ENCODE data around the gene GARNL3.
A peak's percentile ranks its signal among the peaks of the same experiment; 100 is the strongest.

Gene GARNL3

DNA sequence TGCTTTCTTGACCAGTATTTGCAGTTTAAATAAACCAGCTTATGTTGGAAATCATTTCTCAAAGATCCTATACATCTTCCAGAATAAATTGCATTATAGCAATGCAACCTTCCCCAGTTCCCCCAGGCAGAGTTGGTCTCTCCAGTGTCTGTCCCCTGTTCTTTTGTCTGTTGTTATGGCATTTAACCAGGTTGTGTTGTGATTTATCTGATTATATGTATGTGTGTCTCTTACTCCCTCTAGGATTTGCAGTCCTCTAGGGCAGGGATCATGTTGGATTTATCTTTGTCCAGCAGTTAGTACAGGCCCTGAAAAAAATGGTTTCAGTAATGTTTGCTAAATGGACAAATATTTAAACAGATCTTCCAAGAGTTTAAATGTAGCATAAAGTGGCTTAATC is 17.3 kb downstream of the GARNL3 start:
- no peak overlapping the region for H3K4me3 ChIP-seq (replicated peaks; ENCODE audit: low read depth, low read length)
- DNase-seq (ENCODE audit: extremely low read depth, low read depth) = no peak
- TF ChIP-seq, protein P1, sequence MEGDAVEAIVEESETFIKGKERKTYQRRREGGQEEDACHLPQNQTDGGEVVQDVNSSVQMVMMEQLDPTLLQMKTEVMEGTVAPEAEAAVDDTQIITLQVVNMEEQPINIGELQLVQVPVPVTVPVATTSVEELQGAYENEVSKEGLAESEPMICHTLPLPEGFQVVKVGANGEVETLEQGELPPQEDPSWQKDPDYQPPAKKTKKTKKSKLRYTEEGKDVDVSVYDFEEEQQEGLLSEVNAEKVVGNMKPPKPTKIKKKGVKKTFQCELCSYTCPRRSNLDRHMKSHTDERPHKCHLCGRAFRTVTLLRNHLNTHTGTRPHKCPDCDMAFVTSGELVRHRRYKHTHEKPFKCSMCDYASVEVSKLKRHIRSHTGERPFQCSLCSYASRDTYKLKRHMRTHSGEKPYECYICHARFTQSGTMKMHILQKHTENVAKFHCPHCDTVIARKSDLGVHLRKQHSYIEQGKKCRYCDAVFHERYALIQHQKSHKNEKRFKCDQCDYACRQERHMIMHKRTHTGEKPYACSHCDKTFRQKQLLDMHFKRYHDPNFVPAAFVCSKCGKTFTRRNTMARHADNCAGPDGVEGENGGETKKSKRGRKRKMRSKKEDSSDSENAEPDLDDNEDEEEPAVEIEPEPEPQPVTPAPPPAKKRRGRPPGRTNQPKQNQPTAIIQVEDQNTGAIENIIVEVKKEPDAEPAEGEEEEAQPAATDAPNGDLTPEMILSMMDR (IDR thresholded peaks at IDR 0.05; ENCODE audit: low read depth, low read length, missing control alignments) = no peak

DNA sequence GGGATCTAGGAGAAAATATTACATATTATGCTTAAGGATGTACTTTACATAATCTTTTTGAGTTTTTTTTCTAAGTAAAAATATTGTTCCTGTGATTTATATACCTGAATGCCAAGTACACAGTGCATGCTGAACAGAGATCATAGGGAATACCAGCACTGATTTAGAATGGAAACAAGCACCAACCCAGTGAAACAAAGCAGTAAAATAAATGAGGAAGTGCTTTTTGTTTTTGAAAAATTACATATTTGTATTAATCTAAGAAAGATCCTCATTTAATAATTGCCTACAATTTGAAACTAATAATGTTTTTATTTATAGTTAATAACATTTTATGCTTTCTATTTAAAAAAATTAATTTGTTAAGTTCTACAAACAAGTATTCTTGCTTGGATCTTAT is 18.0 kb downstream of the GARNL3 start:
- no peak for DNase-seq (ENCODE audit: extremely low read depth, low read depth)
- TF ChIP-seq, protein P1 (IDR thresholded peaks at IDR 0.05; ENCODE audit: low read depth, low read length, missing control alignments) = no peak
- no peak overlapping the region for H3K4me3 ChIP-seq (replicated peaks; ENCODE audit: low read depth, low read length)

- TF ChIP-seq, protein P1 (IDR thresholded peaks at IDR 0.05; ENCODE audit: low read depth, low read length, missing control alignments) = no peak
- no peak for DNase-seq (ENCODE audit: extremely low read depth, low read depth)
- no peak overlapping the region for H3K4me3 ChIP-seq (replicated peaks; ENCODE audit: low read depth, low read length)
Measured at GRCh38 chr9:127283135-127283534, 18.6 kb downstream of the GARNL3 start.

DNA sequence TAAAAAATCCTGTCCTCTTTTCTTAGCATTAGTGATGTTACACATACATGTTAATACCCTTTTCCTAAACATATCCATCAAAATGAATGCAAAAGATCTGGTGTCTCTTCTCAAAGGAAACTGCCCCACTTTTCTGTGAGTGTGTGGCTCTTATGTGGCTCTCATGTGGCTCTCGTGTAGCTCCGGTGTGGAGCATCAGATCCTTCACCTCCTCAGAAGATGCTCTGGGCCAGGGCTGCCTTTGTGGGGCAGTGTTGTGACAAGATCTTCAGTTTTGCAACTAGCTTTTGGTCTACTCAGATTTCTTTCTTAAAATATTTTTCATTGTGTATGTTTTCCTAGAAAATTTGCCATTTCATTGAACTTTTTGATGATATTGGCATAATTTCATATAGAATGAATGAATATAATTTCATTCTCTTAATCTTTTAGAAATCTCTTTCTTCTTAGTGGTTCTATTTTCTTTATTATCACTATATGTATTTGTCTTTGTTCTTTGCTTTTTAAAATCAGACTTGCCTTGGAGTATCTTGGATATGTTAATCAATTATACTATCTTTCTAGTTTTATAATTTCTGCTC is 19.4 kb downstream of the GARNL3 start:
- DNase-seq (ENCODE audit: extremely low read depth, low read depth) = no peak
- no peak overlapping the region for H3K4me3 ChIP-seq (replicated peaks; ENCODE audit: low read depth, low read length)
- TF ChIP-seq, protein P1 (IDR thresholded peaks at IDR 0.05; ENCODE audit: low read depth, low read length, missing control alignments) = no peak

GRCh38 chr9:127285965-127286364 is 21.4 kb downstream of the GARNL3 start:
- H3K4me3 ChIP-seq (replicated peaks; ENCODE audit: low read depth, low read length) = no peak overlapping the region
- DNase-seq (ENCODE audit: extremely low read depth, low read depth) = no peak
- TF ChIP-seq, protein P1 (IDR thresholded peaks at IDR 0.05; ENCODE audit: low read depth, low read length, missing control alignments) = no peak

GRCh38 chr9:127290561-127291065 is 26.0 kb downstream of the GARNL3 start:
- no peak overlapping the region for H3K4me3 ChIP-seq (replicated peaks; ENCODE audit: low read depth, low read length)
- TF ChIP-seq, protein P1 (IDR thresholded peaks at IDR 0.05; ENCODE audit: low read depth, low read length, missing control alignments) = no peak
- DNase-seq (ENCODE audit: extremely low read depth, low read depth) = peak; percentile 43
